GM21367 (cell line): ENCODE data around the gene RARG.

ENCODE experiments used
- ATAC-seq: cut with Tn5 transposase; IDR thresholded peaks from one replicate; pipeline ENCODE4 v1.9.1; 2021; ENCODE audit not compliant: unreplicated experiment

RARG gene

GRCh38 chr12:53245286-53245685, 13.3 kb upstream of the RARG start:
- no peak for ATAC-seq

DNA sequence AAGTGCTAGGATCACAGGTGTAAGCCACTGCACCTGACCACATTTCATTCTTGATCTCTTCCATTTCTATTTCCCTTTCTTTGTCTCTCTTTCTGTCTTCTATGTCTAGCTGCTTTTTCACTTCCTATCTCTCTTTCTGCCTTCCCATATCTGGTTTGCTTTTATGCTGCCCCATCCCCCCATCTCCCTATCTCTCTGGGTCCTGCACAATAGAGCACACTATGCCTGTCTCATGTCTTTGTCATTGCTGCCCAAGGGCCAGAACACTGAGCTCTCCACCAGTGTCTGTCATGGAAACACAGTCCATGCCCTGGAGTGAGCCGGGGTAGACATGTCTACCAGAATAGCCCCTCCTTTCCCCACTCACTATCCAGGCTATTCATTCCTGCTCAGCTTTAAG, 12.3 kb upstream of the RARG start:
- no peak for ATAC-seq

DNA sequence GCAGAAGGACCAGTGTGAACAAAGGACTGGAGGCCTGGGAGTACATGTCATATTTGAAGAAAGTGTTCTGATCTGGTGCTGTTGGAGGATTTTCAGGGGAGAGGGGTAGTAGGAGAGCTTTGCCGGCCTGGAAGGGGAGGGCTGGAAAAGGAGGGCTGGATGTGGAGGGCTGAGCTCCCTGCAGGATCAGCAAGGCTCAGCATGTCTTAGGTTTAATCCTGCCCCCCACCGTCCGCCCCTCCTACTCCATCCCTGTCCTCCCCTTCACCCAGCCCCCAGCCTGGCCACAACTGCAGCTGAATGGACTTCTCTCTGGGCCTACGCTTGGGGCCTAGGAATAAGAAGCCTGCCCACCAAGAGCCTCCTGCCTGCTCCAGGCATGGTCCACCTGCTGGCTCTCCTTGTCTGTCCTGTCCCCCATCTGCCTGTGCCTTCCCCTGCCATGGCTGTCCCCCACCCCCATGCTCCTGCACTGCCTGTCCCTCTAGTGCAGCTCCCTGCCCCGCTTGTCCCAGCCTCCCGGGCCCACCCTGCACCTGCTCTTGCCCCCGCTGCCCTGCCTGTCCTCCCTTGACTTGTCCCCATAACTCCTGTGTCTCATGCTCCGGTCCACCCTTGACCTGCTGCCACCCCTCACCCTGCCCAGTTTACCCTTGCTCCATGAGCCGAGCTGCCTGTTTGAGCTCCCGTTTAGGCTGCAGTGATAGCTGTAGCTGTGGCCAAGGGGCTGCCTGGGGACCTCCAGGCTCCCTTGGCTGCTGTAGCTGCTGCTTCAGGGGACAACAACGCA, 9.8 kb upstream of the RARG start:
- ATAC-seq = no peak

- ATAC-seq = no peak
Observed at GRCh38 chr12:53239643-53240258, 7.7 kb upstream of the RARG start.

DNA sequence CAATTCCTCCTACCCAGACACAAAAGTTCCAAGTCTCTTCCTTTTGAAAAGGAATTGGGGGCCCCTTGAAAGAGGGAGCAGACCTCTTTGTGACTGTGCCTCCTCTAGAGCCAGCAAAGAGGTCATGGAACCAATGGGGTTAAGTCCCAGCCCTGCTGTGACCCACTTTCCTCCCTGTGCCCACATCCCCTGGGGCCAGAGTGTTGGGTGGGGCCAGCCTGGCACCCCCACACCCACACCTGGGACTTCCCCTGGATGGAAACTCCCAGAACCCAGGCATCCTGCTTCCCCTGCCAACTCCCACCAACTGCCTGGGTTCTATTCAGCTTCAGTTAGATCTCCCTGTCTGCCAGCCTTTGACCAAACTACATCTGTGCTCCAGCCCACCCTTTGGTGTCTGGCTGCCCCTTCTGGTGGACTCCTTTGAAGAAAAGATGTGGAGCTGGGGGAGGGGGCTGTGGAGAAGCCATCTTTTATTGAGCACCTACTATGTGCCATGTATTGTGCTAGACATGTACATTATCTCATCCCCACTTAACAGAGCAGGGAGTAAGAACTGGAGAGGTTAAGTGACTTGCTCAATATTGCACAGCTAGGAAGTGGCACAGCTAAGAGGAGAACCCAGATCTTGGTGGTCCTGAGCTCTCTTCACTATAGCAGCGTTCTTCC, 4.6 kb upstream of the RARG start:
- ATAC-seq = no peak

DNA sequence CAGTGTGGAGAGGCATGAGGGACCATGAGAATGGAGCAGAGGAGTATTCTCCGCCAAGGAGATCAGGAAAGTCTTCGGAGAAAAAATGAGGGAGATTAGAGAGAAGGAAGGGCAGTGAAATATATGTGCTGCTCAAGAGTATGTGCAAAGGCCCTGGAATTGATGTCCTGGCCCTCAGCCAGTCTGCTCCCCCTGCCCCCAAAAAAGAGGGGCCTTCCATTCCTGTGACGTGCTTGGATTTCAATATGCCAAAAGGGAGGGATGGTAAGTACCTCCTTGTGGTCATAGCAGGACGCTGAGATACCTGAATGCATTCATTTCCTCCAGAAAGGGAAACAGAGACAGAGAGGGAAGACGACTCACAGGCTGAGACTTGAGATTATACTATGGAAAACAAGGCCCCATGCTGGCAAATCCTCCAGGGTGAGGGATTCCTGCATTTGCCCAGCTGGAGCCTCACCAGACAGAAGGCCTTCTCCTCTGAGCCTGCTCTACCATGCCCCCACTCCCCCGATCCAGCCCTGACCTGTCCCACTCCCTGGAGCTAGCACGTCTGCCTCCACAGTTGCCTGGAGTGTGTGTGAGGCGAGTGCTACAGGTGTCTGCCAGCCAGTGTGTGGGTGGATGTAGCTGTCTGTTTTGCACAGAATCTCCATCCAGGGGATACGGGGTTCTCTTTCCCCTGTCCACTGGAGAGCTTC, 3.9 kb upstream of the RARG start:
- ATAC-seq = no peak

DNA sequence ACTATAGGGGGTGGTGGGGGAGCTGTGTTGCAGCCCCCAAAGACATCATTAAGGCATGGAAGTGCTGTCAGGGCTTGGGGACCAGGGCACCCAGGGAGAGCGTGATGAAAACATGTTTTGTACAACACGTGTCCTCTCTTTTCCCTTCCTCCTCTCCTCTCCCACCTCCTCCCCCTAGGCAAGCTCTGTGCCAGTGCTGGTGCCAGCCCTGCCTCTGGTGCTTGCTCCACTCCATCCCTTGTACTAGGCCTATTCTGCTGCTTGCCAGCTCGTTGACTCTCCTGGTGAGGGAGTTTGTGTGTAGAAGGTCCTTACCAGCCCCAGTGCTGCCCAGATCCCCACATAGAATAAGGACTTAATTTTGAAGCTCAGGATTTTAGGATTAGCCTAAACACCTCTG, 3.2 kb upstream of the RARG start:
- no peak for ATAC-seq

- no peak for ATAC-seq
Observed at GRCh38 chr12:53234271-53234914, 2.4 kb upstream of the RARG start.

- ATAC-seq = no peak
Observed at GRCh38 chr12:53233671-53234121, 1.7 kb upstream of the RARG start.

DNA sequence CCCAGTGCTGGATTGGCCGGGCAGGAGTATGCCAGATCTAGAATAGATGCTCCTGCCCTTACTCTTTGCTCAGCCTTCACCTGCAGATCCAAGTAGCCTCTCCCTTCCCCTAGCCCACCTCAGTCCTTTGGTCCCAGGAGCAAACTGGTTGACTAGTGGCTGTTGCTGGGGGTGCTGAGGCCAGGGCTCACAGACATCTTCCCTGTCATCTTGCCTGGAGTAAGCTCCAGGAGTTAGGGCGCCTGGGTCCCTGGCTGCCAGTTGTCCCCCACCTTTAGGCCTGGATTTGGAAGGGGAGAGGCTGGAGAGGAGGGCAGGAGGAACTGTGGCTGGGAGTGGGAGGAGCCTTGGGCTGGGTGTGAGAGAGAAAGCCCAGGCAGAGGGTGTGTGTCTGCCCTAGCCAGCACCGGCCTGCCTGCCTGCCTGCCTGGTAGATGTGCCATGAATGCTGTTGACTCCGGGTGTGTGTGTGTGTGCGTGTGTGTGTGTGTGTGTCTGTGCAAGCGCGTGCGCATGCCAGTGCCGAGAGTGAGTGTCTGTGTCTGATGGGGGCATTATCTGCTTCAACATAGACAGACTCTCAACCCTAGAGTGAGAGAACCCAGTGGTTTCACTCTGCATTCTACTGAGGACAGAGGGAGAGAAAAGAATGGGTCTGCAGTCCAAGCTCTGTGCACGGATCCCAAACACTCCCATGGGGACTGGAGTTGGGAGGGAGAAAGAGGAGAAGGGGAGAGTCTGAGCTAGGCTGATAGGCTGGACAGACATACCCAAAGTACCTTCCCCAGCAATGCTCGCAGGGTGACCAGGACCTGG, 845 bp upstream of the RARG start:
- ATAC-seq = no peak

GRCh38 chr12:53231671-53231920, 413 bp downstream of the RARG start:
- no peak for ATAC-seq

DNA sequence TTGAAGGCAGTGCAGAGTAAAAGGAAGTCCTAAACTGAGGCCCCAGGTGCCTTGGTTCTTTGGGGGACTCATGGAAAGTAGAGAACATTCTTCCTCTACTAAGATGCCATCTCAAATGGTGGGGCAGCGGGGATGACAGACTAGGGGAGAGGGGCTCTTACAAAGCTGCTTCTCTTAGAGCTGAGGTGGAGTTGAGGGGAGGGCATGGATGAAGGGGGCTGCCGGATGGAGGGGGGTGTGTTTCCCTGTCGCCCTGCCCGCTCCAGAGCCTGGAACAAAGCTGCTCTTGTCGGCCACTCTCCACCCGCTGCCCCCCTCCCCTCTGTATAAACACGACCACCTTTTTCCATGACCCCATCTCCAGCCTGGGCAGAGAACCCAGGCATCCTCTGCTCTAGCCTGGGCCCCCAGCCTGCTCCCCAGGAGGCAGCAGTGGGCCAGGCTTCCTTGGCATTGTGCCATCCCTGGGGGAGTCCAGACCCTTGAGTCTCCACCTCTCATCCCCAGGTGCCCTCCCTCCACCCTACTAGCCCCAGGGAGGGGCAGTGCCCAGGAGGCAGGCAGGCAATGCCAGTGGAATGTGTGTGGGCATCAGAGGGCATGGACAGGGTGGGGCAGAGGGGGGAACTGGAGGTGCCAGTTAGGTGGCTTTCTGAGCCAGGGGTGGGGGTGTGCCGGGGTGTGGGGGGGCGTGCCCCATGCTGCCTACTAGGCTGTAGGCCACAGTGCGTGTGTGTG, 1.7 kb downstream of the RARG start:
- ATAC-seq = no peak

DNA sequence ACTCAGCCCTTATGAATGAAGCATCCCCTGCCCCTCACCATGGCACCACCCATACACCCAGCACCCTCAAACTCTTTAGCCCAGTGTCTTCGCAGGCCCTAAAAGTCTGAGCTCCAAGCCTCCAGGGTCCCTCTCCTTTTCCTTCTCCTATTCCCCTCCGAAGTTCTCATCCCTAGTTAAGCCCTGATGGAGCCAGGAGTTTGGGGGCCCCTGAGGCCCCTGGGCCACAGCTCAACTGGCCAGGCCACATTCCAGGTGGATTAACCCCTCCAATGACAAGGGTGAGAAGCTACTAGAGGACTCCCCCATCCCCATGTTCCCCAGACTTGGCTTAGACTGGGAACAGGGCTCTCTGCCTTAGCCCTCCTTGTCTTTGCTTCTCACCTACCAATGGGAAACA, 2.6 kb downstream of the RARG start:
- no peak for ATAC-seq

- no peak for ATAC-seq
Observed at GRCh38 chr12:53227836-53228235, 4.2 kb downstream of the RARG start.

GRCh38 chr12:53227341-53227740, 4.7 kb downstream of the RARG start:
- ATAC-seq = no peak

- ATAC-seq = no peak
Observed at GRCh38 chr12:53226815-53227214, 5.2 kb downstream of the RARG start.

- ATAC-seq = no peak
Observed at GRCh38 chr12:53225635-53226424, 6.2 kb downstream of the RARG start.

- no peak for ATAC-seq
Observed at GRCh38 chr12:53224897-53225634, 6.9 kb downstream of the RARG start.
